ENCODE measurements around the gene SLAMF1.
A peak's percentile ranks its signal among the peaks of the same experiment; 100 is the strongest.

Gene SLAMF1

GRCh38 chr1:160625321-160625720 is 21.5 kb downstream of the SLAMF1 start:
- no peak for DNase-seq (ENCODE audit: low read depth)

DNA sequence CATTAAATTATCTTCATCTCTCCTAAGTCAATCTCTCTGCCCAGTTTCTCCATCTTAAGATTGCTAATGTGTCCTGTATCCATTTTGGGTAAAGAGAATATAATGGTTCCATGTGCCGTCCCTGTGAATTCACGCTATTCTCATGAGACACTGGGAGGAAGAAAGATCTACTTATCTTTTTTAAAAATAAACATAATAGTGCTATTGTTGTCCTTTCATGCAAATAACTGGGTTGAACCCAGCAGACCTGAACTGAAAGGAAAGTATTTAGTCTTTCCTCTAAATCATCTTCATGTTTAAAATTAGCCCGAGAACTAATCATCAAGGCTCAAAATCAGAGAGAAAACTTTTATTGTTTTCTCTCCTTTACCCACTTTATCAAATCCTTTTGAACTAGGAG is 22.4 kb downstream of the SLAMF1 start:
- no peak for DNase-seq (ENCODE audit: low read depth)

DNA sequence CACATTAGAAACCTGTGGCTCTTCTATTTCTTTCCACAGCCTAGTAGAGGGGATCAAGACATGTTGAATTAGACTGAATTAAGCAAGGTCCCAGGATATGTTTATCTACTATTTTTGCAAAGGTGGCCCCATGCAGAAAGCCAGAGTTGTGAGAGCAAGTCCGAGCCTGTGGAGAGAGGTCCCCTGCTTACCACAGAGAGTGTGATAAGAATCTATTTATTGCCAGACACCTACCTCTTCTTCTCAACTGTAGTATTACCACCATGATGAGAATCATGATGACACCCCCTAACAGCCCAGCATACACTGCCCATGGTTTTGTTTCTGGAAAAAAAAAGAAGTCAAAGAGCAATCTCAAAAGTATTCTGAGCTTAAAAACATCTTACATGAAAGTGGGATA is 23.0 kb downstream of the SLAMF1 start:
- no peak for DNase-seq (ENCODE audit: low read depth)

GRCh38 chr1:160623227-160623633 is 23.6 kb downstream of the SLAMF1 start:
- DNase-seq (ENCODE audit: low read depth) = no peak

- no peak for DNase-seq (ENCODE audit: low read depth)
These were observed 24.2 kb downstream of the SLAMF1 start for GRCh38 chr1:160622501-160623226.

GRCh38 chr1:160621633-160622413 is 25.0 kb downstream of the SLAMF1 start:
- no peak for DNase-seq (ENCODE audit: low read depth)

GRCh38 chr1:160620942-160621632 is 25.8 kb downstream of the SLAMF1 start:
- no peak for DNase-seq (ENCODE audit: low read depth)

DNA sequence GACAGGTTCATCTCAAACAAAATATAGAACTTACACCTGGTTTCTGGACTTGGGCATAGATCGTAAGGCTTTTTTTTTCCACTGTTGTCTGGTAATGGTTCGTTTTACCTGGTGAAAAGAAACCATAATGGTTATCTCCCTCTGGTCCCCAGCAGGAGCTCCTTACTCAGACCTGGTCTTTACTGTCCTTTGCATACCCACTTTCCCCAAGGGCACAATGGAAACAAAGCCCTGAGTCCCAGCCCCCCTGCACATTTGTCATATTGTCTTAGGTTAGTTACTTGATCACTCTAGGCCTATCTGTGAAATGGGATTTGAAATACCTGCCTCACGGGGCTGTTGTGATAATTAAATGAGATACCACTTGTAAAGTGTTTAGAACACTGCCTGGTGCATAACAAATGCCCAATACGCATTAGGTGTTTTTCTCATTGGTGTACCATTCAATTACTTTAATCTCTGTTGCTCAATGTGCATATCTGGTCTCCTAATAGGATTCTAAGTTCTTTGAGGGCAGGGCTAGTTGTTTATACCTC is 27.0 kb downstream of the SLAMF1 start:
- DNase-seq (ENCODE audit: low read depth) = no peak

GRCh38 chr1:160618763-160619274 is 28.0 kb downstream of the SLAMF1 start:
- no peak for DNase-seq (ENCODE audit: low read depth)

GRCh38 chr1:160618327-160618726 is 28.5 kb downstream of the SLAMF1 start:
- DNase-seq (ENCODE audit: low read depth) = no peak

DNA sequence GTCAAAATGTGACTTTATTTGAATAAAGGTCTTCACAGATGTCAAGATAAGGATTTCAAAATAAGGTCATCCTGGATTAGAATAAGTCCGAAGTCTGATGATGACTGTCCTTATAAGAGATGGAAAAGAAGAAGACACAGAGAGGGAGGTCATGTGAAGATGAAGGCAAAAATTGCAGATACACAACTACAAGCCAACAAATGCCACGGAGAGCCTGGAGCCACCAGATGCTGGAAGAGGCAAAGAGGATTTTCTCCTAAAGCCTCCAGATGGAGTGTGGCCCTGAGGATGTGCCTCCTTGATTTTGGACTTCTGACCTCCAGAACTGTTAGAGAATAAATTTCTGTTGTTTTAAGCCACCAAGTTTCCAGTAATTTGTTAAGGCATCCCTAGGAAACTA is 31.2 kb downstream of the SLAMF1 start:
- no peak for DNase-seq (ENCODE audit: low read depth)

GRCh38 chr1:160614410-160614809 is 32.4 kb downstream of the SLAMF1 start:
- no peak for DNase-seq (ENCODE audit: low read depth)

GRCh38 chr1:160612613-160613218 is 34.1 kb downstream of the SLAMF1 start:
- DNase-seq (ENCODE audit: low read depth) = no peak

- DNase-seq (ENCODE audit: low read depth) = no peak
These were observed 36.1 kb downstream of the SLAMF1 start for GRCh38 chr1:160610569-160611242.

DNA sequence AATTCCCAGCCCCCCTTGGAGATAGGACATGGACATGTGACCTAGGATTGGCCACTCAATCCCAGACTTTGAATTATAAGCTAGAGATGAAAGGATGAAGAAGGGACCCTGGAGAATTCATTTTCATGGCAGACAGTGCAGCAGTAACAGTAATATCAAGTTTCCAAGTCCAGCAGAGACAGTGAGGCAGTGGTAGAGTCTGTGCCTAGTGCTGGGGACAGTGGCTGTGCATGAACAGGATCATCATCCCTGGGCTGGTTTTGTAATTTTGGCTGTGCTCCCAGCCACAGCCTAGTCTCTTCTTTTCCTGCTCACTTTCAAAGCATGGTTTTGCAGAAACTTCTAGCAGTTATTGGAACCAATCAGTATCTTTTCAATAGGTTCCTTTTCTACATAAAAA is 37.9 kb downstream of the SLAMF1 start:
- no peak for DNase-seq (ENCODE audit: low read depth)

DNA sequence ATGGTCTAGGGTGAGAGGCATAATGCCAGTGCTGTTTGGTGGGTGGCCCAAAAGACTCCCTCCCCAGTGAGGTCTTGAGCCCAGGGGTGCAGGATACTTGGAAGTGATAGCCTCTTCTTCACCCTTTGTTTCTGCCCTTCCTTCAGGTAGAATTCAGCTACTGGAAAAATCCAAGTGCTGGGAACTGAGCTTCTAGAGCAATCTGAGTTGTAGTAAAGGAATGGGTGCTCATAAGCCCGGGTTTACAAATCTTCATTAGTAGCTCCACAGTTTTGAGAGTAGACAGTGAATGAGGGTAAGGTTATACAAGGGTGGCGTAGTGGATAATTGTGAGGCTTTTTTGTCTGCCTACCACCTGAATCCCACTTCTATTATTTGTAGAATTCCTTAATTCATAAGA is 38.3 kb downstream of the SLAMF1 start:
- no peak for DNase-seq (ENCODE audit: low read depth)

DNA sequence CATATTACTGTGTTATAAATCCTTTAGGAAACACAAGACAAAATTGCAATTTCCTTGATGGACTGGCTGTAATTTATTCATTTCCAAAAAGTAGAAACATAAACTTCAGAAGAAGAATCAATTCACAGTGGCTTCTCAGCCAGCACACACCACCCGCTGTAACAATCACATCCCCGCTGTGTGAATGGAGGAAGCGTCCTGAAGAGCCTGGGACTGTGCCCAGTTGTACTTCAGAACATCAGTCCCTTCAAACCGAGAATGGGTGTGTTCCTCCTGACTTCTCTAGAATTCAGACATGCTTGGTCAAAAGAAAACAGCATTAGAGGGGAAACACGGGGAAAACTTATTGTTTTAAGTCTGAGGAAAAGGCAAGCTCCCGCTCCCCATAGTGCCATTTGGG is 38.8 kb downstream of the SLAMF1 start:
- no peak for DNase-seq (ENCODE audit: low read depth)

- no peak for DNase-seq (ENCODE audit: low read depth)
These were observed 39.2 kb downstream of the SLAMF1 start for GRCh38 chr1:160607672-160608032.

GRCh38 chr1:160607011-160607671 is 39.7 kb downstream of the SLAMF1 start:
- peak; percentile 20 for DNase-seq (ENCODE audit: low read depth)

GRCh38 chr1:160606611-160607010 is 40.2 kb downstream of the SLAMF1 start:
- no peak for DNase-seq (ENCODE audit: low read depth)
